Muscle of back (tissue), 11 donors: ENCODE measurements around the gene SAMD11. TPM values are rescaled to one million over a fixed set of nuclear protein-coding genes. Genes with fewer than 3 reads are reported as not detected.

ENCODE experiments used
- DNase-seq, 3 donors: peaks; one replicate each; pipeline versions ENCODE4 v3.0.0 to v3.0.0-alpha.2; 2013
- polyA plus RNA-seq, 10 donors: library from polyadenylated mRNA; unstranded; fragments of 120-200 nt; gene quantifications; one replicate each; pipeline ENCODE4 v1.2.1, GENCODE V29; 2013; ENCODE audit not compliant: insufficient read length in 10 of 10

SAMD11 gene
- polyA plus RNA-seq, 10 donors: 1.7 to 11.4 (median 4.4) TPM

- peak in 1 of 3 donors; percentile 21 for DNase-seq
These were observed 7.3 kb upstream of the SAMD11 start for GRCh38 chr1:916173-917075.

- no peak for DNase-seq
These were observed 6.7 kb upstream of the SAMD11 start for GRCh38 chr1:917076-917459.

GRCh38 chr1:917466-918091 lies 6.1 kb upstream of the SAMD11 start:
- DNase-seq: no peak

DNA sequence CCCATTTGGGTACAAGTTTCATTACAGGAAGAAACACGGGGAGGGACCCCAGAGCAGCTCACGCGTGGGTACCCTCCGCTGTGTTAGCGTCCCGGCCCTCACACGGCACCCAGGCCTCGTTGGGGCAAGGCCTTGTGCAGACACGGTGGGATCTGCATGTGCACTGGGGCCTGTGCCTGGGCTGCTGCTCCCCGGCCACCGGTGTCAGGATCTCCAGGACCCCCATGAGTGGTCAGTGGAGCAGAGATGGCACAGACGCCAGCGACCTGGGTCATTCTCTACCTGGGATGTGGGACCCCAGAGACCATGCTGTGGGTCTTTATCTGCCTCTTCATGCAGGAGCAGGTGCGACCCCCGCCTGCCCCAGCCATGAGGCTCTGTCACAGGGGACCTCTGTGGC lies 5.4 kb upstream of the SAMD11 start:
- no peak for DNase-seq

DNA sequence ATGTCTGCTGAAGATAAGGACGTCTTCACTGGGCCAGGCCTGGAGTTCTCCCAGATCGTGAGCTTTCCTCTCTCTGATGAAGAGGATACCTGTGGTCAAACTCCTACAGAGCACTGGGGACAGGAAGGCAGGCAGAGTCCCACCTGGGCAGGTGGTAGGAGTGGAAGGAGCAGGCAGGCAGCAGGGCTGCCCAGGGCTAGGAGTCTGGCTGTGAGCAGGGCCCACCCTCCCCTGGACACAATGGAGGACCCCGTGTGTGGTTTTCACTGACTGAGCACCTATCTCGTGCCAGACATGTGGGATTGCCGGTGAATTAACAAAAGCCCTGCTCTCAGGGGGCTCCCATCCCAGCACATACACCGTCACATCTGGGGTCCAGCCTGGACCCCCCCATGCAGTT lies 4.9 kb upstream of the SAMD11 start:
- DNase-seq: no peak

GRCh38 chr1:919271-919872 lies 4.4 kb upstream of the SAMD11 start:
- no peak for DNase-seq

DNA sequence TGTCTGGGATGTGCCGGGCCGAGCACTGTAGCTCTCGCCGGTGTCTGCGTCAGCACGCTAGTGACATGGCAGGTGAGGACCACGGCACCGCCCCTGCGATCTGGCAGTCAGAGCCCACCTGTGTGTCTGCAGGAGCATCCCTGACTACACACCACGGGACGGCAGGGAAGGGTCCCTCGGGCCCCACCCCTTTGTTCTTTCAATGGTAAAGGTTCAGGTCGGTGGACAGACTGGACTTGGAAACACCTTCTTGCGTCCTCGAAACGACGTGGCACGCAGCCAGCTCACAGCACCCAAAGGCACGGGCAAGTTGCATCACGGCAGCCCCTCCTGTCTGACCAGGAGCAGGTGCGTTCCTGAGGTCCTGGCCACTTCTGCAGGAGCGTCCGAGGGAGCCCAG lies 3.7 kb upstream of the SAMD11 start:
- no peak for DNase-seq

DNA sequence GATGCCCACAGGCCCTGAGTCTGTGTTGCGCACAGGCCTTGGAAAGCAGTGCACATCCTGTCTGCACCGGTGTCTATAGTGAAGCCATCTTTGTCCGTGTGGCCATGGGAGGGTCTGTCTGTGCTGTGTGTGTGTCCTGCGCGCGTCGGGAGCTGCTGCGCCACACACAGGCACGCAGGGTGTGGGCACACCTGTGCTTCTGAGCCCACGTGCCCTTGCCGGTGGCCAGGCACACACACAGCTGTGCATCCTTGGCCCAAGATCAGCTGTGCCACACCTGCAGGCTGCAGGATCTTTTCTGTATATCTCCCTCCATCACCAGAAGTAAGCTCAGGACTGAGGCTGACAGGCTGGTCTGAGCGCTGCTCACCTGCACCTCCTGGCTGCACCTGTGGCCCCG lies 3.2 kb upstream of the SAMD11 start:
- DNase-seq: no peak

DNA sequence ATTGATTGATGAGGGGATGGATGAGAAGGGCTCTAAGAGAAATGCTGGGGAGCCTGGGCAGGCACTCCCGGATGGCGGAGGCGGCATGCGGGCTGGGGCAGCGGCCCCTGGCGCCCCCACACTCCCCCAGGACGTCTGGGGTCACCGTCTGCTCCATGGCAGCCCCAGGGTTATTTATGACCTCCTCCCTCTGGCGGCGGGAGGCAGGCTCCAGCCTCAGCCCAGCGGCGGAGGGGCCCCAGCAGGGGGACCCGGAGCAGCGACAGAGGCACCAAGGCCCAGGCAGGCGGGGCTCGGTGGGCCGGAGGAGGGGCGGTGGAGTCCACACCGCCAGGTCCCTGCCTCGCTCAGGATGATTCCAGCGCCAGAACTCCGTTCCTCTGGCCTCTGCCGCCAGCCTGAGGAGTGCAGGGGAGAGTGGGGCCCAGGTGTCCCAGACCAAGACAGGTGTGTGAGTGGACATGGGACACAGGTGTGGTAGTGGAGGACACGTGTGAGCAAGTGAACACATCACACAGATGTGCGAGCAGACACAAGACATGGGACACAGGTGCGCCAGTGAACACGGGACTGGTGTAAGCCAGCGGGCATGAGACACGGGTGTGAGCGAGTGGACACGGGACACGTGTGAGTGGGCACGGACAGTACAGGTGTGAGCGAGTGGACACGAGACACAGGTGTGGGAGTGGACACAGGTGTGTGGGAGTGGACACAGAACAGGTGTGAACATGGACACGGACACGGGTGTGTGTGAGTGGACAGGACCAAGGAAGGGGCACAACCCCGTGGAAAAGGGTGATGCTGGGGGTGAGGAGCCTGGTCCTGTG lies 2.5 kb upstream of the SAMD11 start:
- peak; percentile 81 to 90 (median 85) for DNase-seq

DNA sequence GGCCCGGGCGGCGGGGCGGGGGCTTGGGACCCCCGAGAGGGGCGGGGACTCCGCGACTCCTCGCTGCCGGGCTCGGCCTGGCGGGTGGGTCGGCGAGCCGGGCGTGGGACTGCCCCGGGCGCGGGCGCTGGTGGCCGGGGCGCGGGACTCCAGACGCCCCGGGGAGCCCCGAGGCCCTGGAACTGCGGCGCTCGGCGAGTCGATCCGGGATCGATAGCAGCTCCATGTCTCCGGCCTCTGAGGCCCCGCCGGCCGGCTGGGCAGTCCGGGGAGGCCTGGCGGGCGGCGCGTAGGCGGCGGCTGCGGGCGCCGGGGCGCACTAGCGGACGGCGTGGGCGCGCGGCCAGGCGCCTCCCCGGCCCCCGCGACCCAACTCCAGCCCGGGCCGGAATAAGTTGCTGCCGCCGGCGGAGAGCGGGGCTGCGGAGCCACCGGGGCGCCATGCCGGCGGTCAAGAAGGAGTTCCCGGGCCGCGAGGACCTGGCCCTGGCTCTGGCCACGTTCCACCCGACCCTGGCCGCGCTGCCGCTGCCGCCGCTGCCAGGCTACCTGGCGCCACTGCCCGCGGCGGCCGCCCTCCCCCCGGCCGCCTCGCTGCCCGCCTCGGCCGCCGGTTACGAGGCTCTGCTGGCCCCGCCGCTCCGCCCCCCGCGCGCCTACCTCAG lies 400 bp downstream of the SAMD11 start:
- DNase-seq: no peak

DNA sequence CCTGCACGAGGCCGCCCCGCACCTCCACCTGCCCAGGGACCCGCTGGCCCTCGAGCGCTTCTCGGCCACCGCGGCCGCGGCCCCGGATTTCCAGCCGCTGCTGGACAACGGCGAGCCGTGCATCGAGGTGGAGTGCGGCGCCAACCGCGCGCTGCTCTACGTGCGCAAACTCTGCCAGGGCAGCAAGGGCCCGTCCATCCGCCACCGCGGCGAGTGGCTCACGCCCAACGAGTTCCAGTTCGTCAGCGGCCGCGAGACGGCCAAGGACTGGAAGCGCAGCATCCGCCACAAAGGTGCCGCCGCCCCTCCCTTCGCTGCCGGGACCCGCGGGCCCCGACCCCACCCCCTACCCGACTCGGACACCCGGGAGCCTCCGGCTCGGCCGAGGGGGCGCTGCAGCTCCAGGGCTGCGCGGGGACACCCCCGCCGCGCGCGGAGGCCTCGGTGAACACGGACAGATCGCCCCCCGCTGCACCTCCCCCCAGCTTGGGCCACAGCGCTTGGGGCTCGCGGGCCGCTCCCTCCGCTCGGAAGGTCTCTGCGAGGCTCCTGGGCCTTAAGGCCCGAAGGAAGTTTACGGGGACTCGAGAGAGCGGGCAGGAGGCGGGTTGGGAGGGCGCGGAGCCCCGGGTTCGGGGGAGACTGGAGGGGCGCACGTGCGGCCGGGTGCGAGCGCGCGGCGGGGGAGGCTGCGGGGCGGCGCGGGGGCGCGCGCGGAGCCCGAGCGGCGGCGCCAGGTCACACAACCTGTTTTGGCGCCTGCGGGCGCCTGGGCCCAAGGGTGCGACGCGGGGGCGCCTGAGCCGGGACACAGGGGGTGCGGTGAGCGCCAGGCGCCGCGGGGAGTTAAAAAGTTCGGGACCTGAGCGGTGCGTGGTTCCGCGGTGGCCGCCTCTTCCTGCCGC lies 1.2 kb downstream of the SAMD11 start:
- peak in 1 of 3 donors; percentile 74 for DNase-seq

- DNase-seq: no peak
These were observed 2.1 kb downstream of the SAMD11 start for GRCh38 chr1:925561-926421.

- no peak for DNase-seq
These were observed 3.5 kb downstream of the SAMD11 start for GRCh38 chr1:927234-927633.

DNA sequence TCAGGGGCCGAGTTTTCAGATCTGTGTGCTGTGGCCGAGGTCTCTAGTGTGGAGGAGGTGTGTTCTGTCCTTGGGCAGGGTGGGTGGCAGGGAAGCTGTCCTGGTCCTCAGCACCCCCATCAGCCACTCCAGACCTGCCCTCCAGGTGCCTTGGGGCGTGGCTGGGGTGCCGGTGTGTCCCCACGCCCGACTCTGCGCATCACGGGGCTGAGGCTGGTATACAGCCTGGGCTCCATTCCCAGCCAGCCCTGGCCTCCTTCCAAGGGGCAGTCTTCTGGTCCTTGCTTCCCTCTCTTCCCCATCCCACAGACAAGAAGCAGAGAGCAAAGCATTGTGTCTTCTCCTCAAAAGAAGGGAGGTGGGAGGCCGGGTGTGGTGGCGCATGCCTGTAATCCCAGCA lies 4.0 kb downstream of the SAMD11 start:
- DNase-seq: no peak

- DNase-seq: no peak
These were observed 5.3 kb downstream of the SAMD11 start for GRCh38 chr1:928825-929661.

DNA sequence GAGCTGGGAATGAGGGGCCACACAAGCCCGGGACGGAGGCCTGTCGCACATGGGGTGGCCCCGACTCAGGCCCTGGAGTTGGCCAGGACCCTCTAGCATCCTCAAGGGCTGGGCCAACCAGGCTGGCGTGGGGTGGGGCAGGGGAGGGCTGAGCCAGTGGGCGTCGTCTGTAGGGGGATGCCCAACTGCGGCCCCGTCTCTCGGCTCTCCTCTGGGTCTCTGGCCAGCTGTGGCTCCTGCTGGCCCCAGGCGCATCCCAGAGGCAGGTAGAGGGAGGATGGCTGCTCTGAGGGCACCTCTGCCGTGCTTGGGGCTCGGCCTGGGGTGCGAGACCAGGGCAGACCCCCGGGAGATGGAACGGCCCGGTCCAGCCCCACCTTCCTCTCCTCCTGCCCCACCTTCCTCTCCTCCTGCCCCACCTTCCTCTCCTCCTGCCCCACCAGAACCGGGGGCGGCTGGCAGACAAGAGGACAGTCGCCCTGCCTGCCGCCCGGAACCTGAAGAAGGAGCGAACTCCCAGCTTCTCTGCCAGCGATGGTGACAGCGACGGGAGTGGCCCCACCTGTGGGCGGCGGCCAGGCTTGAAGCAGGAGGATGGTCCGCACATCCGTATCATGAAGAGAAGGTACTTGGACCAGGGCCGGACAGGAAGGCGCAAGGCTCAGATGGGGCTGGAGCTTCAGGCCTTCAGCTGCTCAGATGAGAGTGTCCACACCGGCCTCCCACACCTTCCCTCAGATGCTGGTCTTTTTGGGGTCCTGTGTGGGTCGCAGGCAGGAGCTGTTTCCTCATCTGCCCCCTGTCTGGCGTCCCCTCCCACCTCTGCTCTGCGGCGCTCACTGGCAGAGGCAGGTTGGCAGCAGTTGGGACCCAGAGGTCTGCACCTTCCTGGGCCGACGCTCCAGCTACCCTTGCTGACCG lies 6.2 kb downstream of the SAMD11 start:
- no peak for DNase-seq

DNA sequence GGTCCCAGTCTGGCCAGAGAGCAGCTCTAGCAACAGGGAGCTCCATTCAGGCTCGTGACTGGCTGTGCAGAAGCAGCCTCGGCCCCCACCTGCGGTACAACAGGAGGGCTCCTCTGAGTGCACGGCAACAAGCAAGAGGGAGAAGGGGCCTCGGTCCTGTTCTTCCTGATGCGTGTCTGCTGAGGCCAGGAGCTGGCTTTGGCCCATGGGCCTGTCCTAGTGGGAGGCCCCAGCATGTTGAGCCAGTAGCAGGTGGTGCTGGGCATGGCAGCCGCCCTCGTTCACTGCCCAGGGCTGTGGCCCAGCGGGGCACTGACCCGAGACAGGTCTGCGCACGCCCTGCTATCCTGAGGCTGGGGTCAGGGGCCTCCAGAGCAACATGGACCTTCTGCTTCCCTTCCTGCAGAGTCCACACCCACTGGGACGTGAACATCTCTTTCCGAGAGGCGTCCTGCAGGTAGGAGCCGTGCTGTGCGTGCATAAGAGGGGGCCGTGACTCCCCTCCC lies 7.0 kb downstream of the SAMD11 start:
- DNase-seq: no peak
